HG02678 (cell line): ENCODE results near the gene MFSD2A.
"Not testable (repeated sequence)": the region's sequence is repeated elsewhere in the genome, so short reads cannot be mapped to it uniquely, and the experiment has no call there.

ENCODE experiments used
- ATAC-seq: cut with Tn5 transposase; IDR thresholded peaks from one replicate; pipeline ENCODE4 v1.9.1; 2021; ENCODE audit warnings: mild to moderate bottlenecking, moderate library complexity; ENCODE audit not compliant: unreplicated experiment

MFSD2A gene

GRCh38 chr1:39996396-39997004, 41.6 kb downstream of the MFSD2A start:
- ATAC-seq = no peak

DNA sequence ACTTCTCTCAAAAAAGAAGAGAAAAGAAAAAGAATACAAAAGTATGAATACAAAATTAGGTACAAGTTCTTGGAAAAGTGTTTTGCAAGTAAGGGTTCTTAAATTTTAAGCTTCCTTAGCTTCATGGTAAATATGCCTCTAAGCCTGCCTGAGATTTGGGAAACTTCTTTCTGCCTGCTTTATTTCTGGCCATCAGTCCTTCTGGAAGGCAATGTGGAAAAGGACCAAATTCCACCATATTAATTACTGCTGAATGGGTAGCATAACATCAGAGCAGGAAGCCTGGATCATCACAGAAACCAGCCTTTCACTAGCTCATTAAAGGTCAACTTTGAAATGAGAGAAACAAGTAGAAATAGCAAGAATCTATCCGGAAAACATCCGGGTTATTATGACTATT, 46.5 kb downstream of the MFSD2A start:
- ATAC-seq = no peak

GRCh38 chr1:40003156-40004093, 48.5 kb downstream of the MFSD2A start:
- peak; percentile 70 for ATAC-seq

- no peak for ATAC-seq
Observed at GRCh38 chr1:40004857-40005256, 49.9 kb downstream of the MFSD2A start.

GRCh38 chr1:40007481-40008034, 52.6 kb downstream of the MFSD2A start:
- ATAC-seq = not testable (repeated sequence)

DNA sequence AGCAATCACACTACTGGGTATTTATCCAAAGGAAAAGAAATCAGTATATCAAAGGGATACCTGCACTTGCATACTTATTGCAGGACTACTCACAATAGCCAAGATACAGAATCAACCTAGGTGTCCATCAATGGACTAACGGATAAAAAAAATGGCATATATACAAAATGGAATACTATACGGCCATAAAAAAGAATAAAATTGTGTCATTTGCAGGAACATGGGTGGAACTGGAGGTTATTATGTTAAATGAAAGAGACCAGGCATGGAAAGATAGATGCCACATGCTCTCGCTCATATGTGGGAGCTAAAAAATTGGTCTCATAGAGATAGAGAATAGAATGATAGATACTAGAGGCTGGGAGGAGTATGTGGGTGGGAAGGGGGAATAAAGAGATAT, 56.3 kb downstream of the MFSD2A start:
- ATAC-seq = no peak

DNA sequence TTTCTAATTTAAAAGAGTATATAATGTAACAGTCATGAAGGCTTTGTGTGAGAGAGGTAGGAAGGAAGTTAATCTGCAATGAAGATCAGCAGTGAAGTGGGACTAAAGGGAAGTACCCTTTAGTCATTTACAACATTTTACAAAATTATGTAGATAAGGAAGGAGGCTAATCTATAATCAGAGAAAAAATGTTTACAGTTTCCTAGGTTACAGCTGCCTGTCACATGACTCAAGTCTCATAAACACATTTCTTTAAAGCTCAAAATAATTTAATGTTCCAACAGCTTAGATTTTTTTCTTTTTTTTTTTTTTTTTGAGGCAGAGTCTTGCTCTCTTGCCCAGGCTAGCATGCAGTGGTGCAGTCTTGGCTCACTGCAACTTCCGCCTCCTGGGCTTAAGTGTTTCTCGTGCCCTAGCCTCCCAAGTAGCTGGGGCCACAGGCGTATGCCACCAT, 59.3 kb downstream of the MFSD2A start:
- ATAC-seq = no peak

DNA sequence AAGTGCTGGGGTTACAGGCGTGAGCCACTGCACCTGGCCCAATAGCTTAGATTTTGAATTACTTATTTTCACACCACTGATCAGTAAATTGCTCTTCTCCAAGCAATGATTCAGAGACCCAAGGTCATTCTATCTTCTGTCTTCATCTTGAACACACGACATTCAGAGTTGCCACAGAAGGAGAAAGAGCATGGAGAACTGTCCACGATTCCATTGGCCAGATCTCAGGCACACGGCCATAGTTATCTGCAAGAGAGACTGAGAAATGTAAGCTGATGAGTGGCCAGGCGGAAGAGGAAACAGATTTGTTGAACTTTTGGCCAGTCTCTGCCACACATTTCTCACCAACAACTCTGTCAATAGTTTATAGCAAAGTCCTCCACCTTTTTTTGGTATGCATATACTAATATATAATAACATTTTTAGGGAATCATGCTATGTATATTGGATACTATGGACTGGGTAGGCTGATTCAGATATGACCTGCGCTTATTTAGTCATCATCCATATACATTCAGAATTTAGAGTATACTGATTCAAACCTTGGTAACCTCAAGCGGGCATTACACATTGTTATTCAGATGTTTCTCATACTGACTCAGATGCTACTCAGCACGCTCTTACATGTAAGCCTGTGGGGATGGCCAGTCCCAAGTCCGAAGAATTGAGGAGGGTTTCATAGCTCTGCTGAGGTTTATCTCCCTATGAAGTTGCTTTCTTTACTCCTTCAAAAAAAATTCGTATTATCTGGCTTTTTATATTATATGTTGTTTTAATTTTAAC, 60.1 kb downstream of the MFSD2A start:
- ATAC-seq = no peak

- ATAC-seq = no peak
Observed at GRCh38 chr1:40017951-40018575, 63.1 kb downstream of the MFSD2A start.
